Midbrain (tissue), 1 donor: ENCODE results near the gene TRPM6.

ENCODE experiments used
- DNase-seq: peaks from one replicate; lab custom pipeline; 2025; lab: John Stamatoyannopoulos, UW

Gene TRPM6

GRCh38 chr9:74721696-74722660 is 165.7 kb downstream of the TRPM6 start:
- DNase-seq, result no peak

GRCh38 chr9:74719306-74719705 is 168.4 kb downstream of the TRPM6 start:
- no peak for DNase-seq

GRCh38 chr9:74718709-74719108 is 169.0 kb downstream of the TRPM6 start:
- no peak for DNase-seq

- DNase-seq, result no peak
These were observed 176.4 kb downstream of the TRPM6 start for GRCh38 chr9:74711341-74711740.

GRCh38 chr9:74697535-74697934 is 190.2 kb downstream of the TRPM6 start:
- DNase-seq, result no peak

- DNase-seq, result no peak
These were observed 191.2 kb downstream of the TRPM6 start for GRCh38 chr9:74696520-74696919.

GRCh38 chr9:74691058-74691457 is 196.7 kb downstream of the TRPM6 start:
- DNase-seq, result no peak

- DNase-seq, result no peak
These were observed 204.4 kb downstream of the TRPM6 start for GRCh38 chr9:74683322-74683721.

GRCh38 chr9:74681906-74682305 is 205.8 kb downstream of the TRPM6 start:
- DNase-seq, result no peak

GRCh38 chr9:74674077-74674476 is 213.6 kb downstream of the TRPM6 start:
- no peak for DNase-seq
